Hepatic stellate cell (primary cell): ENCODE measurements around the gene FURIN.
"Not testable (repeated sequence)": the region's sequence is repeated elsewhere in the genome, so short reads cannot be mapped to it uniquely, and the experiment has no call there.

Experiments
- DNase-seq: peaks from one replicate; pipeline ENCODE4 v3.0.0; 2011; ENCODE audit warnings: low spot score

FURIN gene

GRCh38 chr15:90915216-90915807, 46.9 kb downstream of the FURIN start:
- no peak for DNase-seq

- DNase-seq: no peak
Measured at GRCh38 chr15:90915808-90916440, 47.5 kb downstream of the FURIN start.

- DNase-seq: no peak
Measured at GRCh38 chr15:90916461-90916860, 48.1 kb downstream of the FURIN start.

- no peak for DNase-seq
Measured at GRCh38 chr15:90917569-90917968, 49.2 kb downstream of the FURIN start.

DNA sequence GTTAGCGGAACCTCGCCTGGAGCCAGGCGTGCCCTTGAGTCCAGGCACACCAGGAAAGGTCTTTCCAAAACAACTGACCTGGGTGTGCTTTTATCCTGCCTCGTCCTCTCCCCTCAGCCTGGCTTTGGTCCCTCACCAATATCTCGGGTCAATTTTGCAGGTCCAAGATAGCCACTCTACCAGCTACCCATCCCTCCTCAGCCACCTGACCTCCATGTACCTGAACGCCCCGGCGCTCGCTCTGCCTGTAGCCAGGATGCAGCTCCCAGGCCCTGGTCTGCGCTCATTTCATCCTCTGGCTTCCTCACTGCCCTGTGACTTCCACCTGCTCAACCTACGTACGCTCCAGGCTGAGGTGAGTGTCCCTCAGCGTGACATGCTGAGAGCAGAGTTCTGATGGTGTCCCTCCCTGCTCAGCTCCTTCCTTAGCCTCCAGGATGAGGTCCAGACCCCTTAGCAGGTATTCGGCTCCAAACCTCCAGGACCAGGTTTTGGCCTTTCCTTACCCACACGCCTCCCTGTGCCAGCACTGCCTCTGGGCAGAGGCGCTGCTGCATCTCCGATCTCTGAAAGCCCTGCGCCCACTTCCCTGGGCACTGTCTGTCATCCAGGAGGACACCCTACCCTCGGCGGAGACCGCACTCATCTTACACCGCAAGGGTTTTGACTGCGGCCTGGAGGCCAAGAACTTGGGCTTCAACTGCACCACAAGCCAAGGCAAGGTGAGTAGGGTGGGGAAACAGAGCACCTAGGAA, 49.8 kb downstream of the FURIN start:
- no peak for DNase-seq

GRCh38 chr15:90918835-90919234, 50.4 kb downstream of the FURIN start:
- DNase-seq: no peak

DNA sequence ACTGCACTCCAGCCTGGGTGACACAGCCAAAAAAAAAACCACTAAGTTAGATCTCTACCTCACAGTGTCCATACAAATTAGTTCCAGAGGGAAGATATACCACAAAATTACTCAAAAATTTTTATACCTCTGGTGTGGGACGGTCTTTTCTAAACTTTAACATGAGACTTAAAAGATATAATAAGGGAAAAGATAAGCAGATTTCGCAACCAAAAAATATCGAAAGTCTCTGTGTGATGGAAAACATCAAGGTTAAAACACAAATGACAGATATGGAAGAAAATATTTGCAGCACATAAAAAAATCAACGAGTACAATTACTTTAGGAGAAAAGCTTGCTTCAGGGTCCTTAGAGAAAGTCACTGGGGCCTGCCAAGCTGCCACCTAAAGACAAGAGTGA, 53.5 kb downstream of the FURIN start:
- no peak for DNase-seq

DNA sequence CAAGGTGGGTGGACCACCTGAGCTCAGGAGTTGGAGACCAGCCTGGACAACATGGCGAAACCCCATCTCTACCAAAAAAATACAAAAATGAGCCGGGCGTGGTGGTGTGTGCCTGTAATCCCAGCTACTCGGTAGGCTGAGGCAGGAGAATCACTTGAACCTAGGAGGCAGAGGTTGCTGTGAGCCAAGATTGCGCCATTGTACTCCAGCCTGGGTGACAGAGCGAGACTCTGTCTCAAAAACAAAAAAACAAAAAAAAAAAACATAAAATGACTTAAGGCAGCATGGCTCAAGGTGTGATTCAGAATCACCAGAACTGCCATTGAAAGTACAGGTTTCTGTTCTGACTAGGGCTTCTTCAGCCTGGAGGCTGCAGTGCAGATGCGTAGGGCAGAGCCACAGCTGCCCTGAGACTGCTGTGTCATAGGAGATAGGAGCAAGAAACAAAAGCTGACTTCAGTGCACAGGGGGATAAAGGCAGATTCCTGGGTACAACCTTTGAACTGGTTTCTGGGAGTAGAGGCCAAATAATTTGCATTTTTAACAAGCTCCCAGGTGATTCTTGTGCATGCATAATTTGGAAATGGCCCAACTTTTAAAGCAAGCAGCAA, 54.4 kb downstream of the FURIN start:
- not testable (repeated sequence) for DNase-seq

GRCh38 chr15:90924375-90924774, 56.0 kb downstream of the FURIN start:
- DNase-seq: no peak

DNA sequence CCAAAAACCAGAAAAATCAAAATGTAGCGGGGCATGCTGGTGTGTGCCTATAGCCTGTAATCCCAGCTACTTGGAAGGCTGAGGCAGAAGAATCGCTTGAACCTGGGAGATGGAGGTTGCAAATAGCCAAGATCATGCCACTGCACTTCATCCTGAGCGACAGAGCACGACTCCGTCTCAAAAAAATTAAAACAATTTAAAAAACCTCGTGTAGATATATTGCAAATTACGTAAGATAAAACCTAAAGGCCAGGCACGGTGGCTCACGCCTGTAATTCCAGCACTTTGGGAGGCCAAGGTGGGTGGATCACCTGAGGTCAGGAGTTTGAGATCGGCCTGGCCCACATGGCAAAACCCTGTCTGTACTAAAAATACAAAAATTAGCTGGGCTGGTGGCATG, 58.4 kb downstream of the FURIN start:
- not testable (repeated sequence) for DNase-seq

- not testable (repeated sequence) for DNase-seq
Measured at GRCh38 chr15:90928106-90928505, 59.7 kb downstream of the FURIN start.

- DNase-seq: no peak
Measured at GRCh38 chr15:90929246-90930019, 61.0 kb downstream of the FURIN start.

GRCh38 chr15:90930861-90931574, 62.6 kb downstream of the FURIN start:
- DNase-seq: peak; percentile 45

DNA sequence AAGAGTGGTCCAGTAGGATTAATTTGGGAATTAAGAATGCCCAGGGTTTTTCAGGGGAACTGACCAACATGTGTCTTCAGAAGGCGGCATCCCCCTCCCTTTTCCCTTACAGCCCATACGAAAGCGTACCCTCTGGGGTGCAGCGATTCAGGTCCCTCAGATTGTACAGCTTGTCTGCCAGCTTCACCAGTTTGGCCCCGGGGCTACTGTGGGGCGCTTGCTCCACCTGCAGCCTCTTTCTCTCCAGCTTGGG, 63.1 kb downstream of the FURIN start:
- no peak for DNase-seq

DNA sequence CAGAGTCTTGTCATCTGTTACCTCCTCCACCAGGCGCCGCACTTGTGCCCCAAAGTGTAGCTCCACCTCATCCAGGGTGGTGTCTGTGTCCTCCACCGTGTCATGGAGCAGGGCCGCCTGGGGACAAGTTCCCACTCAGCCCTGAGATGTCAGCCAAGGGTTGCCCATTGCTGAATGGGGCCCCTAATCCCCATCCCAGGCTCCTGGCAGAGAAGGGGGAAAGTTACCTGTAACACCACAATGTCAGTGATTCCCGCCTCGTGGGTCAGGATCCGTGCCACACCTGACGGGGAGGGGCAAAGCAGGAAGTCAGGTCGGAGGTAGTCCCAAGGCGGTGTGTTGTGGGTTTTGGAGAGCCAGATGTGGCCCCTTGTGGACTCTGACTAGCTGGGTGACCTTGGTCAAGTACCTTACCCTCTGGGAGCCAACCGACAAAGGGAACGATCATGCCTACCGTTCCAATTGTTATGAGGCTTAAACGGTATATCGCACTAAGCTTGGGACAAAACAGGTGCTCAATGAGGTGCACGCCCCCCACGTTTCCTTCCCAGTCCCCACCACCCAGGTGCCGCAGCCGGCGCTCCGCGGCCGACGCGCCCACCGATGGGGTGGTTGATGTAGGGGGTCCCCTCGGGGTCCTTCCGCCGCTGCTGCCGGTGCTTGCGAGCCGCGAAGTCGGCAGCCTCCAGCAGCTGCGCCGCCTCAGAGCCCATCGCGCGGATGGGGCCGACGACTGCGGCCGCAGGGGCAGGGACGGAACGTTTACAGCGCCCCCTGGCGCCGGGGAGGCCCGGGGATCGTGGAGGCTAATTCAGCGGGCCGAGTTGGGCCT, 63.7 kb downstream of the FURIN start, which contains the start of gene HDDC3:
HDDC3 (minus strand) TSS at position 722 of the 832 bp plus-strand sequence; CDS start at position 713, 9 bp downstream.
- DNase-seq: peak; percentile 97

DNA sequence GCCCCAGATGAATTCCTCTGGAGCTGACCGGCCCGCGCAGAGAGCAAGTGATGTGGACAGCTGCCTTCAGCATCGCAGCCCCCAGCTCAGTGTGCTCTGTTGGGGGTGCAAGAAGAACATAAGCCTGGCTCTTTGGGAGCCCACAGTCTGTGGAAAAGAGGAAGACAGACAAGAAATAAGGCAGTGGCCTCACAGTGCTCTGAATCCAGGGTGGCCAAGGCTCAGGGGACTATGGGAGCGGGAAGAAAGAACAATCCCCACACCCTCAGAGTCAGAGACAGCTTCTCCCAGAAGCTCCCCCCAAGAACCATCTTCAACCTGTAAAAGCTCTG, 64.2 kb downstream of the FURIN start:
- no peak for DNase-seq
